Measurements from ENCODE around the gene CDH3.

Gene CDH3

GRCh38 chr16:68644715-68645493 lies at the start of gene CDH3:
TSS of gene CDH3 (plus strand) at chr16:68645310. CDS start at chr16:68645380, 70 bp downstream.
- DNase-seq, result peak; percentile 63

DNA sequence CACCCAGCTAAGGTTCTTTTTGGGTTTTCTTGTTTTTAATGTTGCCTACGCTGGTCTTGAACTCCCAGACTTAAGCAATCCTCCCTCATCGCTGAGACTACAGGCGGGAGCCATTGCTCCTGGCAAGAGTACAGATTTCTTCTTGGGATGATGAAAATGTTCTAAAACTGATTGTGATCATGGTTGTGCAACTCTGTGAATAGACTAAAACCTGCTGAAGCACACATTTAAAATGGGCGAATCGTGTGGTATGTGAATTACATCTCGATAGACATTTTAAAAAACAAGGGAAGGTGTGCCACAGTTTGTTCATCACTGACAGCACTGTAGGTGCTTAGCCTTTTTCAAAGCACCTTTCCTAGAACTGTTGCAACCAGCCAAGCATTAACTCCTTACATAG lies 48.8 kb upstream of the CDH3 start:
- DNase-seq, result no peak

- no peak for DNase-seq
These were observed 45.5 kb upstream of the CDH3 start for GRCh38 chr16:68599586-68599985.

- DNase-seq, result no peak
These were observed 39.4 kb upstream of the CDH3 start for GRCh38 chr16:68605746-68606145.

- no peak for DNase-seq
These were observed 37.7 kb upstream of the CDH3 start for GRCh38 chr16:68607443-68607842.

- no peak for DNase-seq
These were observed 36.8 kb upstream of the CDH3 start for GRCh38 chr16:68608330-68608729.

- no peak for DNase-seq
These were observed 32.1 kb upstream of the CDH3 start for GRCh38 chr16:68612996-68613395.

DNA sequence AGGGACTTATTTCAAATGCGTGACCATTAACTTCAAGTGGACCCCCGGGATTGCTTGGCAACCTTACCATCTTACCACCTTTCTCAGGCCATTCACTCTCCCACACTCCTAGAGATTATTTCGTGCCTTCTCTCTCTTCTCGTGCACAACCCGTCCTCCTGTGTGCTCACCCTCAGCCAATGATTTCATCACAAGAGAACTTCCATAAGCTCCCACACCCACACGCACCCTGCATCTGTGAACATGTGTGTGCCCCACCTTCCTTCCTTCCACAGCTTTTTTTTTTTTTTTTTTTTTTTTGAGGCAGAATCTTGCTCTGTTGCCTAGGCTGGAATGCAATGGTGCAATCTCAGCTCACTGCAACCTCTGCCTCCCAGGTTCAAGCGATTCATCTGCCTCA lies 27.4 kb upstream of the CDH3 start:
- no peak for DNase-seq

DNA sequence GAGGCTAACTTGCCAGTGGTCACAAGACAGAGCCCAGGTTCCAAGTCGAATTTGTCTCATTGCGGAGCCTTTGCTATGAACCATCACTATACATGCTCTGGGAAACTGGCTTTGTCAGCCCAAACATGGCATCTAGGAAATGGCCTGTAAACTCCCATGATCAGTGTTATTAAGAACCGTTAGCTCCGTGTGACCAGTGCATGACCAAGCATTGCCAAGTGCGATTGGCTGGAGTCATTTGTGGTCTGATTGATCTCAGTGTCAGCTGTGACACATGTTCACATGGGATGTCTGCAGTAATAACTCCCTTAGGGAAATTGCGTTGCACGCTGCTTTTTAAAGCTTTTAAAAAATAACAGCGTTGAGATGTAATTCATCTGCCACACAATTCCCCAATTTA lies 18.6 kb upstream of the CDH3 start:
- DNase-seq, result no peak

DNA sequence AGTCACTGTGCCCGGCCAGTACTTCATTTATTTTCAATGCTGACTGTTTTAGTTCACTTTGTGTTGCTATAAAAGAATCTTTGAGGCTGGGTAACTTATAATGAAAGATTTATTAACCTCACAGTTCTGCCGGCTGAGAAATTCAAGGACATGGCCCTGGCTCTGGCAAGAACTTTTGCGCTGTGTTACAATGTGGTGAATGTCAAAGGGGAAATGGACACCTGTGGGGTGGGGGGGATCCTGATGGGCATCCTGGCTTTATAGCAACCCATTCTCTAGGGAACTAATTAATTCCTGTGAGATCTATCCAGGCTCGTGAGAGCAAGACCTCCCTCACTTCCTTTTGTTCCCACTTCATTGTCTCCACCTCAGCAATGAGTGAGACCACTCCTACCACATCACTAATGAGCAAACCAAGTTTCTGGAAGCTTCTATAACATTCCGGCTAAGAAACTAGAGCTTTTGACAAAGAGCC lies 17.1 kb upstream of the CDH3 start:
- DNase-seq, result no peak

GRCh38 chr16:68629351-68629910 lies 15.7 kb upstream of the CDH3 start:
- DNase-seq, result no peak

DNA sequence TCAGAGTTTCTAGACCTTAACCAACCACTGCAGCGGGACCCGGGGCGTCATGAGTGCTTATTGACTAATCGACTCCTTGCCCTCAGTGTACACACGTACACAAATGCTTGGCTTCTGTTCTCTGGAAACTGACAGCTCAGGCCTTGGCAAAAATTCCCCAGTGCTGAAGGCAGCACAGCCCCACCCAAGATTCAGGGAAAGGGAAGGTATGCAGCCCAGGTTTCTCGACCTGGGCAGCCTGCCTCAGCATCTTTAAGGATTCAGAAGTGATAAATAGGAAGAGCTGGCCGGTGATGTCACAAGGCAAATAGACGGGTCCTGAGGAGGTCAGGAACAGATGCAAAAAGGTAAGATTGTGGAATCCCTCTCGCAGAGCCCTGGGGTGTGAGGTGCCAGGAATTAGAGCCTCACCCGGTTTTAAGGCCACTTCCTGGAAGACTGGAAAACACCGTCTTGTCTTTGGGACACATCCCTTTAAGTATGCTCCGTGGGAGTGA lies 9.0 kb upstream of the CDH3 start:
- DNase-seq, result no peak

GRCh38 chr16:68636818-68637217 lies 8.3 kb upstream of the CDH3 start:
- DNase-seq, result no peak

- DNase-seq, result no peak
These were observed 4.1 kb upstream of the CDH3 start for GRCh38 chr16:68640972-68641371.

- no peak for DNase-seq
These were observed 3.1 kb upstream of the CDH3 start for GRCh38 chr16:68642047-68642435.

DNA sequence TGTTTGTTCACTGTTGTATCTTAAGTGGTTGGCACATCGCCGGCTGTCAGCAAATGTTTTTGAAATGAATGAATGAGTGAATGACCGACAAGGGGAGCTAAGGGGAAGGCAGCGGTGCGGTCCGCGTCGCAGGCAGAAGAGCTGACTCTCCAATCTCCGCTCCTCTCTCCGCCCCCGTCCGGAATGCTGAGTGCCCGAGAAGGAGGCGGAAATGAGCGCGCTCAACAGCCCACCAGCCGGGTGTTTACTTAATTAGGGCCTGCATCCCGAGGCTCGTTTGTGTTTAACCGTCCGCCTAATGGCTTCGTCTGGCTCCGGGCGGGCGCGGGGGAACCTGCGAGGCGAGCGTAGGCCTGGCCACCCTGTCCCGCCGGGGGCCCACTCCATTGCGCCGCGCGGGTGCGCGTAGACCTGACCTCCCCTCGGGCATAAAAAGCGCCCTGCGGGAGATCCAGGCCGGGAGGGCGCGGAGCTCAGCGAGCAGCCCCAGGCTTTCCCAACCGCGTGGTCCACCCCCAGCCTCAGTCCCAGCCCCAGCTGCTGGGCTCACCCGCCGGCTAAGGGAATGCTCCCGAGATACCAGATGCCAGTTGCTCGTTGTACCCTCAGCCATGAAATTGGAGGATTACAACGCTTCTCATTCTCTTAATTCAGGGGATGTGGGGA lies 2.5 kb upstream of the CDH3 start:
- no peak for DNase-seq

- no peak for DNase-seq
These were observed 1.9 kb upstream of the CDH3 start for GRCh38 chr16:68643227-68643626.

DNA sequence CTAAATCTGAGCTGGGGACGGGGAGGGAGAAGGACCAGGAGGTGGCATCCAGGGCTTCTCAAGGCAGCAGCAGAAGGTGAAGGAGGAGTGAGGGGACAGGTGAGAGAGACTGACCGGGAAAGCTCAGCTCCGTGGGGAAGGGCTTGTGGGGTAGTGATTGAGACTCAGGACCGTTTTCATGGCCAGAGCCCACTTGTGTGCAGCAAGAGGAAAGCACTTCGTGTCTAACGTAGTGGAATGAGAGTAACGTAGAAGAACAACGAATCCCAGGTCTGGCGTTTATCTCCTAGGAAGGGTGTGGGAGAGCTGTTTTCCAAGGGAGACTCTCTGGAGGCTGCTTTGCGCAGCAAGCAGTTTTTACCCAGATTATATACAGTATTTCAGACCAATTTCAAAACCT lies 1.3 kb upstream of the CDH3 start:
- DNase-seq, result no peak

GRCh38 chr16:68644296-68644695 lies 814 bp upstream of the CDH3 start:
- no peak for DNase-seq

DNA sequence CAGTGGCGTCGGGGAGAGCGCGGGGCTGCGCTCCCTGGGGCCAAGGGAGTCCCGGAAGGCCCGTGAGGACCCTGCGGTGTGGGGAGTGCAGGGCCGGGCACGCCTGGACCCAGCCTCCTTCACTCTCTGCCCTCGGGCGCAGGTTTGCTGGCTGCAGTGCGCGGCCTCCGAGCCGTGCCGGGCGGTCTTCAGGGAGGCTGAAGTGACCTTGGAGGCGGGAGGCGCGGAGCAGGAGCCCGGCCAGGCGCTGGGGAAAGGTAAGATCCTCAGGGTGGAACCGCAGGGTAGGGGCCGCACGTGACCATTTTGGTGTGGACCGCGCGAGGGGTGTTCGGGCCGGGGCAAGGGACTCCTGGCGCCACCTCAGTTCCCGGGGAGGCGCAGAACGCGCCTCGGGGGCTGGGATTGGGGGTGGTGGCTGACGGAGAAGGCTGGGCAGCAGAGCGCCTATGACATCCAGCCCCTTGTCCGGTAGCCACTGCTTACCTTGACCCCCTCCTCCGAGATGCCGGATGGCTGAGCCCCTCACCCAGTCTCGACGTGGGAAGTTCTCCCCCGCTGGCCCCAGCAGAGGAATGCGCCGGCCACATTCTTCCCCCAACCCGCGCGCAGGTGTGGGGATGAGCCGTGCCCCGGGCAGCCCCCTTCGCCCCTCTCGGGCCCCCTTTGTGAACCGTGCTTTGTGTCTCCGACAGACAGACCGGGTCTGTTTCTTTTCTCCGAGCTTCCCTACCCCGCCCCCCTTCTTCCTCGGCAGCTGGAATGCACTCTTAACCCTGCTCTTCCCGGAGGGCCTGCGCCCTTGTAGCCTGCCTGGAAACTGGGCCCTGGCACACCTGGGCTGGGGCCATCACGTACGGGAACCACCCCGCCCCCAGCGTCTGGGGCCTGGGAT lies 631 bp downstream of the CDH3 start:
- DNase-seq, result peak; percentile 61

GRCh38 chr16:68646953-68647659 lies 2.0 kb downstream of the CDH3 start:
- no peak for DNase-seq

DNA sequence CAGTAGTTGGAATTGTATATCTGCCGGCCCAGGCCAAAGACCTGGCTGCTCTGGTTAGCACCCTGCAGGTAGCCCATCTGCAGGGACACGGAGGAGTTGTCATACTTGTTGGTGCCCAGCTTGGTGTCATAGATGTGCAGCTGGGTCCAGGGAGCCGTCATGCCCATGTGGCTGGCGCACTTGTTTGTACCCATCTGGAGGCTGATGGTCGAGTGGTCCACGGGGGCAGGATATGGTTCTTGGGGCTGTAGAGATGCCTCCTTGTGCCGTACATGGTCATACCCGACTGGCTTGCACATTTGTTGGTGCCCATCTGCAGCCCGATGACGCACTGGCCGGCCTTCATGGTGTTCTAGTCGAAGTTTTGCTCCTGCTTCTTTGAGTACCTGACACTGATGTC lies 6.0 kb downstream of the CDH3 start:
- no peak for DNase-seq

All from activated CD8-positive, alpha-beta memory T cell treated with anti-CD3 and anti-CD28 coated beads for 24 hours (primary cell).